GM12878 (cell line): ENCODE results near the gene KCNMB3. TPM values are rescaled to one million over a fixed set of nuclear protein-coding genes. Genes with fewer than 3 reads are reported as not detected.

ENCODE experiments used
- ATAC-seq: fragments of 200-7000 bp; cut with Tn5 transposase; 3 replicates; pipeline ENCODE4 v1.9.1; 2020; ENCODE audit warnings: mild to moderate bottlenecking, moderate library complexity
- BruUV-seq: library from RNA; stranded (reverse); fragments of 400-500 nt; replicated peaks from 2 replicates; lab custom pipeline; 2021; lab: Mats Ljungman, UMichigan
- CTCF ChIA-PET: fragments of 300-600 bp; sonication (Branson Sonifier 250); formaldehyde crosslinking; extraction: SDS; loops from one replicate; lab custom pipeline; 2021; ENCODE audit warnings: inconsistent platforms; lab: Yijun Ruan, JAX
- POLR2A ChIA-PET: fragments of 350-600 bp; formaldehyde crosslinking; extraction: SDS; loops from one replicate; lab custom pipeline; 2021; ENCODE audit warnings: inconsistent platforms; lab: Charles Lee
- RAD21 ChIA-PET: fragments of 300-600 bp; sonication (Branson Sonifier 250); formaldehyde crosslinking; loops from one replicate; lab custom pipeline; 2023; ENCODE audit warnings: antibody characterized with exemption; ENCODE audit not compliant: unreplicated experiment; lab: Charles Lee
- SMC1A ChIA-PET: fragments of 300-600 bp; sonication (Branson Sonifier 250); formaldehyde crosslinking; loops from one replicate; lab custom pipeline; 2023; ENCODE audit not compliant: unreplicated experiment, uncharacterized antibody; lab: Charles Lee
- DNase-seq: peaks from one replicate; pipeline ENCODE4 v3.0.0-alpha.2; 2011; ENCODE audit warnings: low read depth, low spot score
- FAIRE-seq: peaks from 3 replicates; lab custom pipeline; 2011; peaks lifted over from hg19 to GRCh38; lab: Jason Lieb, UNC
- H2AFZ ChIP-seq: 2 replicates; pipeline ENCODE4 v1.6.0; 2011; ENCODE audit warnings: low read depth, low read length, control low read depth; ENCODE audit not compliant: control insufficient read depth
- H3K27ac ChIP-seq: 2 replicates; pipeline ENCODE4 v1.5.1; 2011; ENCODE audit warnings: control low read depth; ENCODE audit not compliant: control insufficient read depth, insufficient read depth
- H3K27me3 ChIP-seq, 2 experiments: replicated peaks in 1 of 2; 2 replicates each; pipeline versions ENCODE4 v1.6.0 to v1.6.1; 2011; ENCODE audit warnings: low read length in 1 of 2; ENCODE audit not compliant: control insufficient read depth in 2 of 2, insufficient read depth in 2 of 2
- H3K36me3 ChIP-seq, 2 experiments: 2 replicates each; pipeline ENCODE4 v1.5.1; 2011; ENCODE audit warnings: low read length in 1 of 2; ENCODE audit not compliant: control insufficient read depth in 2 of 2, insufficient read depth in 2 of 2
- H3K4me1 ChIP-seq: 2 replicates; pipeline ENCODE4 v1.6.1; 2011; ENCODE audit warnings: mild to moderate bottlenecking, low read length, moderate library complexity, mixed read lengths; ENCODE audit not compliant: control insufficient read depth, insufficient read depth
- H3K4me2 ChIP-seq: 2 replicates; pipeline ENCODE4 v1.6.0; 2011; ENCODE audit warnings: control low read depth; ENCODE audit not compliant: control insufficient read depth, insufficient read depth
- H3K4me3 ChIP-seq: fragments of 200-600 bp; sonication (generic); 2 replicates; pipeline ENCODE4 v1.5.1; 2016
- H3K79me2 ChIP-seq: 2 replicates; pipeline ENCODE4 v1.6.0; 2011; ENCODE audit warnings: low read length; ENCODE audit not compliant: control insufficient read depth, insufficient read depth
- H3K9ac ChIP-seq: 2 replicates; pipeline ENCODE4 v1.8.0; 2011; ENCODE audit warnings: low read length, control low read depth, mixed read lengths; ENCODE audit not compliant: control insufficient read depth, insufficient read depth
- H3K9me3 ChIP-seq: replicated peaks from 3 replicates; pipeline ENCODE4 v1.5.1; 2011; ENCODE audit warnings: mild to moderate bottlenecking, low read length; ENCODE audit not compliant: control insufficient read depth, insufficient read depth
- H4K20me1 ChIP-seq: 2 replicates; pipeline ENCODE4 v1.6.0; 2011; ENCODE audit not compliant: control insufficient read depth, insufficient read depth
- CHD1 ChIP-seq: IDR thresholded peaks from 2 replicates; pipeline ENCODE4 v1.6.1; 2012; ENCODE audit warnings: low read depth, low read length, improper control_type of control experiment
- ETV6 ChIP-seq, 2 experiments: fragments of 450-650 bp in 1 of 2; IDR thresholded peaks in 1 of 2; conservative IDR thresholded peaks in 1 of 2; 2 replicates each; pipeline ENCODE4 v1.6.1; 2014; ENCODE audit warnings: antibody characterized with exemption in 1 of 2, borderline replicate concordance in 1 of 2, low read depth in 1 of 2, mild to moderate bottlenecking in 1 of 2, moderate library complexity in 1 of 2
- NFYA ChIP-seq: IDR thresholded peaks from 2 replicates; pipeline ENCODE4 v1.6.1; 2011; ENCODE audit warnings: low read depth, mild to moderate bottlenecking, low read length, improper control_type of control experiment, borderline replicate concordance
- POLR2AphosphoS5 ChIP-seq: IDR thresholded peaks from 2 replicates; pipeline ENCODE4 v1.6.1; 2011; ENCODE audit warnings: mild to moderate bottlenecking, low read length, inconsistent platforms
- RAD51 ChIP-seq: fragments of 450-650 bp; IDR thresholded peaks from 2 replicates; pipeline ENCODE4 v1.6.1; 2016; ENCODE audit warnings: moderate library complexity, mild to moderate bottlenecking, inconsistent platforms
- RB1 ChIP-seq: fragments of 450-650 bp; formaldehyde crosslinking; IDR thresholded peaks from 2 replicates; pipeline ENCODE4 v1.6.1; 2017; ENCODE audit warnings: mild to moderate bottlenecking, borderline replicate concordance
- SP1 ChIP-seq: IDR thresholded peaks from one replicate; pipeline ENCODE4 v1.6.1; 2011; ENCODE audit warnings: low read depth, low read length
- STAT3 ChIP-seq: IDR thresholded peaks from 2 replicates; pipeline ENCODE4 v1.6.1; 2011; ENCODE audit warnings: low read depth, low read length, improper control_type of control experiment
- ZBED1 ChIP-seq: IDR thresholded peaks from 2 replicates; pipeline ENCODE4 v1.6.1; 2016; ENCODE audit warnings: borderline replicate concordance
- whole genome bisulfite sequencing: methylation state at CpG from one replicate; pipeline ENCODE4 v1.1.6; 2016; ENCODE audit warnings: low lambda C conversion rate; ENCODE audit not compliant: insufficient replicate concordance, insufficient coverage; ENCODE audit errors: missing lambda C conversion rate; 5-methylcytosine and 5-hydroxymethylcytosine counted together
- in situ Hi-C: fragments of 300-500 bp; cut with MboI; formaldehyde crosslinking; loops from 9 replicates; pipeline ENCODE4 v1.14.3; 2018; ENCODE audit warnings: mixed read lengths
- intact Hi-C: fragments of 100-400 bp; cut with micrococcal nuclease; formaldehyde crosslinking; loops from one replicate; pipeline ENCODE4 v1.14.2; 2022; ENCODE audit not compliant: unreplicated experiment
- polyA plus RNA-seq, 11 experiments: library from polyadenylated mRNA; depleted of rRNA in 4 of 11; unstranded in 6 of 11; stranded (reverse) in 5 of 11; fragments of >200 nt; fragmentation: Nextera tagmentation in 4 of 11; fragmentation: Illumina TruSeq in 1 of 11; extraction: Ambion mirVana in 4 of 11; extraction: Trizol in 1 of 11; gene quantifications; 1 replicate in 1 of 11; 2 replicates in 10 of 11; pipeline versions ENCODE4 v1.2.1 to v1.2.3, GENCODE V29; 2011 to 2016; ENCODE audit warnings: inconsistent platforms in 2 of 11, missing spikeins in 2 of 11, low read depth in 1 of 11
- total RNA-seq, 4 experiments: library from RNA; depleted of rRNA in 3 of 4; stranded (reverse); fragments of >200 nt in 3 of 4; fragmentation: Illumina TruSeq in 1 of 4; extraction: Trizol in 1 of 4; gene quantifications; 2 replicates each; pipeline versions ENCODE4 v1.2.1 to v1.2.3, GENCODE V29; 2013 to 2021

KCNMB3 gene
- total and polyA plus RNA-seq, 10 of the 15 experiments (the other 5 are each of a cell fraction or from before 2014, with no cell fraction given), result 0.20 to 4.6 (median 2.2) TPM

- Histone ChIP-seq H3K36me3 (no peaks in the 10 kb centered on the region), H3K4me3 (no peak overlapping the region), H3K9me3 (no peaks in the 10 kb centered on the region; the same call in 2 of the 3 replicates), H3K4me1 (peaks cover 10% of the 10 kb centered on the region; the same call in 1 of the 2 replicates), H3K27me3 (no peaks in the 10 kb centered on the region; a peak in 1 of 4 replicates), H4K20me1 (no peaks in the 10 kb centered on the region), H3K79me2 (no peaks in the 10 kb centered on the region), H3K4me2 (no peak overlapping the region), H3K27ac (no peak overlapping the region), H2AFZ (no peak overlapping the region), H3K9ac (no peak overlapping the region)
- ATAC-seq (no peak), DNase-seq (no peak), FAIRE-seq (no peak)
- ChIA-PET POLR2A (interaction anchor here (0.6 to 0.7 kb wide), 2 partner anchors 16 to 90 kb away, joined by 3 to 6 read pairs; no protein-coding TSS in a partner anchor), SMC1A (interaction anchor here (0.8 to 1.5 kb wide), 3 partner anchors 9 to 80 kb away, joined by 3 to 4 read pairs (median 3); no protein-coding TSS in a partner anchor), RAD21 (no interaction called here), CTCF (interaction anchor here (0.5 to 2.0 kb wide), 5 partner anchors 23 to 197 kb away, joined by 3 to 4 read pairs (median 3); no protein-coding TSS in a partner anchor)
- intact Hi-C loops (no loop called here), in situ Hi-C loops (no loop called here)
- TF ChIP-seq ETV6 (conservative IDR thresholded peaks at IDR 0.05 in 1 of 2, IDR thresholded peaks at IDR 0.05 in 1 of 2; ENCODE audit: borderline replicate concordance in 1 of 2, low read depth in 1 of 2) (no peak), SP1 (no peak), RB1 (no peak), CHD1 (no peak), ZBED1 (no peak), RAD51 (no peak), STAT3 (no peak), POLR2AphosphoS5 (no peak), NFYA (no peak)
- BruUV-seq, result no TSS peak
- 94% methylated on average over 1 of the region's 1 CpG for WGBS
Observed at GRCh38 chr3:179265092-179265491, 14.2 kb upstream of the KCNMB3 start.
